ENCODE data around the gene BTBD19. TPM values are rescaled to one million over a fixed set of nuclear protein-coding genes. Genes with fewer than 3 reads are reported as not detected.
A peak's percentile ranks its signal among the peaks of the same experiment; 100 is the strongest.

BTBD19 gene
- total and polyA plus RNA-seq, 9 of the 15 experiments (the other 6 are each of a cell fraction or from before 2014, with no cell fraction given): 0.22 to 2.0 (median 0.95) TPM

- no peak for TF ChIP-seq REST (IDR thresholded peaks at IDR 0.05; ENCODE audit: borderline replicate concordance)
- TF ChIP-seq REST (CRISPR knock-in tag; IDR thresholded peaks at IDR 0.05; ENCODE audit: low read depth): peak; percentile 18; the same call in 1 of the 2 replicates
- no peak for TF ChIP-seq ZNF224 (CRISPR knock-in tag; IDR thresholded peaks at IDR 0.05)
- 0 out of 2 replicates have a peak, but pooled peaks have one; percentile 10 for TF ChIP-seq ZNF76 (CRISPR knock-in tag; IDR thresholded peaks at IDR 0.05; ENCODE audit: borderline replicate concordance)
- peak; percentile 17; the same call in 1 of the 2 replicates for TF ChIP-seq FOSL1 (tag; conservative IDR thresholded peaks at IDR 0.05)
- TF ChIP-seq ZBTB40 (IDR thresholded peaks at IDR 0.05): 0 out of 2 replicates have a peak, but pooled peaks have one; percentile 38
- no peak for TF ChIP-seq ZBTB40 (CRISPR knock-in tag; IDR thresholded peaks at IDR 0.05)
- peak; percentile 39; the same call in 1 of the 2 replicates for TF ChIP-seq SUPT5H (IDR thresholded peaks at IDR 0.05)
- TF ChIP-seq HDAC6 (IDR thresholded peaks at IDR 0.05; ENCODE audit: low read depth, low read length): no peak
- 0 out of 2 replicates have a peak, but pooled peaks have one; percentile 21 for TF ChIP-seq ERF (CRISPR knock-in tag; IDR thresholded peaks at IDR 0.05)
Observed at GRCh38 chr1:44842862-44843655, 34.7 kb downstream of the BTBD19 start, which contains the start of gene PTCH2 (continued).

All from K562 (cell line).